GM18868 (cell line): Measurements from ENCODE around the gene FSCN2.
A peak's percentile ranks its signal among the peaks of the same experiment; 100 is the strongest.

ENCODE experiments used
- ATAC-seq: cut with Tn5 transposase; IDR thresholded peaks from one replicate; pipeline ENCODE4 v1.9.1; 2021; ENCODE audit warnings: mild to moderate bottlenecking, moderate library complexity; ENCODE audit not compliant: unreplicated experiment

The FSCN2 gene

GRCh38 chr17:81527591-81528383 lies at the start of gene FSCN2:
Gene FSCN2 (plus strand): TSS chr17:81528377. CDS start chr17:81528532, 155 bp downstream.
- no peak for ATAC-seq

GRCh38 chr17:81479175-81480071 lies 48.8 kb upstream of the FSCN2 start:
- no peak for ATAC-seq

GRCh38 chr17:81480140-81481072 lies 47.8 kb upstream of the FSCN2 start:
- ATAC-seq, result no peak

GRCh38 chr17:81481073-81481799 lies 46.9 kb upstream of the FSCN2 start:
- no peak for ATAC-seq

GRCh38 chr17:81481815-81482505 lies 46.2 kb upstream of the FSCN2 start:
- ATAC-seq, result no peak

- ATAC-seq, result no peak
These were observed 45.5 kb upstream of the FSCN2 start for GRCh38 chr17:81482673-81483072.

- ATAC-seq, result no peak
These were observed 44.9 kb upstream of the FSCN2 start for GRCh38 chr17:81483085-81483861.

- ATAC-seq, result no peak
These were observed 44.3 kb upstream of the FSCN2 start for GRCh38 chr17:81483862-81484194.

- peak; percentile 80 for ATAC-seq
These were observed 43.8 kb upstream of the FSCN2 start for GRCh38 chr17:81484195-81484979.

- no peak for ATAC-seq
These were observed 41.9 kb upstream of the FSCN2 start for GRCh38 chr17:81486199-81486810.

- ATAC-seq, result no peak
These were observed 41.1 kb upstream of the FSCN2 start for GRCh38 chr17:81487089-81487486.

- peak; percentile 43 for ATAC-seq
These were observed 40.5 kb upstream of the FSCN2 start for GRCh38 chr17:81487487-81488275.

- ATAC-seq, result no peak
These were observed 39.8 kb upstream of the FSCN2 start for GRCh38 chr17:81488276-81488860.

- no peak for ATAC-seq
These were observed 38.9 kb upstream of the FSCN2 start for GRCh38 chr17:81489012-81489997.
